T-helper 2 cell treated with Interferon-gamma antibody and Interleukin-4, amounts not matched to agents 5 μg/mL and 100 μg/mL, for 36 hours (primary cell): Measurements from ENCODE around the gene KDM5C.
A peak's percentile ranks its signal among the peaks of the same experiment; 100 is the strongest.
"Not testable (repeated sequence)": the region's sequence is repeated elsewhere in the genome, so short reads cannot be mapped to it uniquely, and the experiment has no call there.

Source experiments
- DNase-seq: peaks from one replicate; pipeline ENCODE4 v3.0.0; 2021; ENCODE audit warnings: low spot score
- H3K27ac Mint-ChIP-seq: one replicate; pipeline ENCODE4 v1.8.0; 2021; ENCODE audit warnings: mild to moderate bottlenecking, mixed read lengths
- H3K27me3 Mint-ChIP-seq: one replicate; pipeline ENCODE4 v1.8.0; 2021; ENCODE audit warnings: low read depth, mixed read lengths
- H3K36me3 Mint-ChIP-seq: one replicate; pipeline ENCODE4 v1.8.0; 2021; ENCODE audit warnings: low read depth, mixed read lengths
- H3K4me1 Mint-ChIP-seq: one replicate; pipeline ENCODE4 v1.8.0; 2021; ENCODE audit warnings: low read depth, mixed read lengths
- H3K4me3 Mint-ChIP-seq: one replicate; pipeline ENCODE4 v1.8.0; 2022; ENCODE audit warnings: mild to moderate bottlenecking, moderate library complexity, mixed read lengths
- H3K9me3 Mint-ChIP-seq: one replicate; pipeline ENCODE4 v1.8.0; 2021; ENCODE audit warnings: mixed read lengths

Gene KDM5C

DNA sequence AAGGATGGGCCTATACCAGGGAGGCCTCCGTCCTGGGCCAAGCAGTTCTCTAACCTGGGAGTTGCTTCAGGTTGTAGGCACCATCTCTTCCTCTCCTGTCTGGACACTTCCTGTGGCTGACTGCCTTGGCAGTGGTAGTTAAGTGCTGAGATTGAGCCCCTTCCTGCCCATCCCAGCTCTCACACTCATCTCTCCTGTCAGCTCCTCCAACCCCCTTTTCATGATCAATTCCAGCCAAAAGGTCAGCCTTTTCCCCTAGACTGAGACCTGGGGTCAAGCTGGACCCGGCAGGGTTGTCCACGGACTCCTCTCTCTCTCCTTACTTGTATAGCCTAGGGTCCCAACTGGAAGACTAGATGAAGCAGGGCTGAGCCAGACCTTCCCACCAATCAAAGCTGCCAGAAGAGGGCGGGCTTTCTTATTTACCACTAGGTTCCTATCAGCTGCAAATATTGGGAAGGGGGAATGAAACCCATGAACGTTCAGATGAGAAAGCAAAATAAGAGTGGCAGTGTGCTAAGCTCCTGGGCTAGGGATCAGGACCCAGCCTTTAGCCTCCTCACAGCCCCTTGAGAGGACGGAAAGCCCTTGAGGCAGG, 34.5 kb downstream of the KDM5C start:
- Mint-ChIP-seq H3K4me1 (peaks cover 6% of the 10 kb centered on the region), H3K4me3 (no peak overlapping the region), H3K27ac (no peak overlapping the region), H3K9me3 (no peaks in the 10 kb centered on the region), H3K36me3 (peaks cover 10% of the 10 kb centered on the region), H3K27me3 (no peaks in the 10 kb centered on the region)
- no peak for DNase-seq

DNA sequence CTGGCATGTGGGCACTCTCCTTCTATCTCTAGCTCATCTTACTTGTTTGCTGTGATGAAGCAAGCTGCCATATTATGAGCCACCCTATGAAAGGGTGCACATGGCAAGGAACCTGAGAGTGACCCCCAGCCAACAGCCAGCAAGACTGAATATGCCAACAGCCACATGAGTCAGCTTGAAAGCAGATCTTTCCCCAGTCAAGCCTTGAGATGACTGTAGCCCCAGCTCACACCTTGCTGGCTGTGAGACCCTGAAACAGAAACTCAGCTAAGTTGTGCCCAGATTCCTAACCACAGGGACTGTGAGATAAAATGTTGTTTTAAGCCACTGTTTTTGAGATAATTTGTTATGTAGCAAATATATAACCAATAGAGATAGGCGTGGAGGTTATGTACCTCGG, 36.2 kb downstream of the KDM5C start:
- Mint-ChIP-seq H3K9me3 (no peaks in the 10 kb centered on the region), H3K27me3 (no peaks in the 10 kb centered on the region), H3K36me3 (peaks cover 3% of the 10 kb centered on the region), H3K4me1 (peaks cover 6% of the 10 kb centered on the region), H3K4me3 (no peak overlapping the region), H3K27ac (no peak overlapping the region)
- DNase-seq = peak; percentile 26

DNA sequence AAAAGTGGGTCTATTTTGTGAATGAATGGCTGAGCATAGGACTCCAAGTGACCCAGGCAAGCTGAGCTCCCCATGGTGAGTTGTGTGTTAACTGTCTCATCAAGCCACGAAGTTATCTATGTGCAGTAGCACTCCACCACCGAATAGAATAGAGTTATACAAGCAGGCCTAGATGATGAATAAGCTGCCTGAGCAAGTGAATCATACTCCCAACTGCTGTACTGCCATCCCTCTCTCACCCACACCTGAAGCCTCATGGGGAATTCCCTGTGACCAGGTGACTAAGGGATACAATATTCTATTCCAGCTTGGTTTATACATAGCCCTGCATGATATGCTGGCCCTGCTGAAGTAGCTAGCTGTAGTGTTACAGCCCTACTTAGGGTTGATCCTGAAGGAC, 38.7 kb downstream of the KDM5C start:
- no peak for DNase-seq
- Mint-ChIP-seq H3K4me3 (no peak overlapping the region), H3K27me3 (no peaks in the 10 kb centered on the region), H3K27ac (no peak overlapping the region), H3K4me1 (peaks cover 6% of the 10 kb centered on the region), H3K36me3 (no peaks in the 10 kb centered on the region), H3K9me3 (no peaks in the 10 kb centered on the region)

DNA sequence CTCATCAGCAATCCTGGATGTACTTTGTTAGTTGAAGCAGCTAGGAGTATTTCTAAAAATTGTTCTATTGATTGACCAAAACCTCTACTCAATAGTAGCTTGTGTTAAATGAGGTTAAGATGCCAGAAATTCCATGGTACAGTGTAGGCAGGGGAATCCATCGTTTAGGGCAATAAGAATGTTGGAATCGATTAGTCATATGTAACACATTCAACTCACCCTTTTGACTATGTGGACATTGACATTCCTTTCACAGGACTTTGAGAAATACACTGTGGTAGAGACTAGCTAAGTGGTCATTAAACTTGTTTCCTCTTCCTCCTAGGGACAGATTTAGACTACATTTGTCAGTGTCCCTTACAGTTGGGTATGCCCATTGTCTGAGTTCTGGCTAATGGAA, 40.2 kb downstream of the KDM5C start:
- H3K4me1 Mint-ChIP-seq = peaks cover 6% of the 10 kb centered on the region
- DNase-seq = no peak
- no peaks in the 10 kb centered on the region for H3K36me3 Mint-ChIP-seq
- H3K9me3 Mint-ChIP-seq = no peaks in the 10 kb centered on the region
- no peak overlapping the region for H3K27ac Mint-ChIP-seq
- H3K4me3 Mint-ChIP-seq = no peak overlapping the region
- H3K27me3 Mint-ChIP-seq = no peaks in the 10 kb centered on the region

DNA sequence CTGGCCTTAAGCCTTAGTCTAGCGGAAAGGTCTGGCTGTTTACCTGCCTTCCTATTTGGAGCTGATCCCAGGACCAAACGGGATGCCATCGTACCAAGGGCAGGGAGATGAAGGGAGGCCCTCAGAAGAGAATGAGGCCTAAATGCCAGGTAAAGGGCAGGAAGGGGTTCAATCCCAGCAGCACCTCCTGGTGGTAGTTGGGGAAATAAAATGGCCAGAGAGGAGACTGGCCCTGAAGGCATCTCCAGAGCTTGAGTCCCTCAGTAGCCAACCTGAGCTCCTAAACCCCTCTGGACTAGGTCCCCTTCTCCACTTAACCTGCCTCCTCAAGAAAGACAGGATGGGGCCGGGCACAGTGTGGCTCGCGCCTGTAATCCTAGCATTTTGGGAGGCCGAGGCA, 53.7 kb downstream of the KDM5C start:
- Mint-ChIP-seq H3K4me3 (no peak overlapping the region), H3K4me1 (no peaks in the 10 kb centered on the region)

DNA sequence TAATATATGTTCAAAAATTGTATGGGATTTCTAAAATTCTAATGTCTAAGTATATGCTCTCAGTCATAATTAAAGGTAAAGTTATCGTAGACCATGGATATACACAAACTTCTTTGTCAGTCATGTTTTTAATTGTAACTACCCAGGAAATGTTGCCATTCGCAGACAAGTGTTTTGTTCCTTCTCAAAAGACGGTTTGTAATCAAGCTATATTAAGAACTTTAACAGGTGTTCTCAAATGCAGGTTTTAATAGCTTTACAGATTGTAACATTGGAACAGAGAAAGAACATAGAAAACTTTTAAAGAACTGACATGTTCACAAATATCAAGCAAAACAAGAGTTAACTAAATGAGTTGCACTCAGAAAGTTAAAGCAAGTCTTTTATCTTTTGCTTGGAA, 58.9 kb downstream of the KDM5C start:
- H3K27ac Mint-ChIP-seq = no peak overlapping the region
- no peak overlapping the region for H3K4me3 Mint-ChIP-seq
- no peaks in the 10 kb centered on the region for H3K9me3 Mint-ChIP-seq
- no peak for DNase-seq
- no peaks in the 10 kb centered on the region for H3K27me3 Mint-ChIP-seq
- no peaks in the 10 kb centered on the region for H3K4me1 Mint-ChIP-seq
- no peaks in the 10 kb centered on the region for H3K36me3 Mint-ChIP-seq

More for the DNA sequence above, 53.7 kb downstream of the KDM5C start:
- no peak for DNase-seq
- peaks cover 4% of the 10 kb centered on the region for H3K9me3 Mint-ChIP-seq
- peaks cover 3% of the 10 kb centered on the region for H3K36me3 Mint-ChIP-seq
- H3K27ac Mint-ChIP-seq = no peak overlapping the region
- no peaks in the 10 kb centered on the region for H3K27me3 Mint-ChIP-seq

DNA sequence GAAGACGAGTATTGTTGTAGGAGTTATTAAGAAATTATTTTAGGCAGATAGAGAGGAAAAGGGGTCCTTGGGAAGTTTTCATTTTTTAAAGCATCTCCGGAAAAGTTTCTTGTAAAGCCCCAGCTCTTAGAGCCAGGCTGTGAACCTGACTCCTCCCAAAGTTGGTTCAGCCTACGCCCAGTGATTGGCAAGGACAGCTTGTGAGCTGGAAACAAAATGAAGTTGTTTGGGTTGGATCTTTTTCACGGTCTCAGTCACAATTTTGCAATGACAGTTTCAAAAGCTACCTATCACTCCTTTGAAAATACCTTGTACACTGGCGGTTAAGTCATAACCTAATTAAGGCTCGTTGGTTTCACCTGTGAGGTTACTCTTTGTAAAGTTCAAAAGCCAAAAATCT, 60.4 kb downstream of the KDM5C start:
- H3K27me3 Mint-ChIP-seq, H3K4me3 Mint-ChIP-seq, H3K9me3 Mint-ChIP-seq, H3K27ac Mint-ChIP-seq, H3K36me3 Mint-ChIP-seq, DNase-seq, H3K4me1 Mint-ChIP-seq: not testable (repeated sequence)

DNA sequence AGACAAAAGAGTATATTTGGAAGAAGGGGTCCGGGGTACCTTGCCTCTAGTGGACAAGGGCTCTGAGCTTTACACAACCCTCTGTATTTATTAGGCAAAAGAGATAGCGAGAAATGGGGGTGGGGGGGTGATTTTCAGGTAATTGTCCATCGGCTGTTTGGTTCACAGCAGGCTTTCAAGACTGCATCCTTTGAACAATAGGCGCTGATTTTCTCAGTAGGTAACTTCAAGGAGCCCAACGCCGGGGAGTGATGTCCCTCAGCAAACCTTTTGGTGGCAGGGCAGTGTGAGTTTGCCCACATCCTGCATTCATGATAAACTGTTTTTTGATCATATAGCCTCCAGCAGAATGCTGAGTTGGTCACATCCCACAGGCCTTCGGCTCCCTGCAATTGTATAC, 61.6 kb downstream of the KDM5C start:
- Mint-ChIP-seq H3K9me3 (no peaks in the 10 kb centered on the region), H3K4me1 (no peaks in the 10 kb centered on the region)

DNA sequence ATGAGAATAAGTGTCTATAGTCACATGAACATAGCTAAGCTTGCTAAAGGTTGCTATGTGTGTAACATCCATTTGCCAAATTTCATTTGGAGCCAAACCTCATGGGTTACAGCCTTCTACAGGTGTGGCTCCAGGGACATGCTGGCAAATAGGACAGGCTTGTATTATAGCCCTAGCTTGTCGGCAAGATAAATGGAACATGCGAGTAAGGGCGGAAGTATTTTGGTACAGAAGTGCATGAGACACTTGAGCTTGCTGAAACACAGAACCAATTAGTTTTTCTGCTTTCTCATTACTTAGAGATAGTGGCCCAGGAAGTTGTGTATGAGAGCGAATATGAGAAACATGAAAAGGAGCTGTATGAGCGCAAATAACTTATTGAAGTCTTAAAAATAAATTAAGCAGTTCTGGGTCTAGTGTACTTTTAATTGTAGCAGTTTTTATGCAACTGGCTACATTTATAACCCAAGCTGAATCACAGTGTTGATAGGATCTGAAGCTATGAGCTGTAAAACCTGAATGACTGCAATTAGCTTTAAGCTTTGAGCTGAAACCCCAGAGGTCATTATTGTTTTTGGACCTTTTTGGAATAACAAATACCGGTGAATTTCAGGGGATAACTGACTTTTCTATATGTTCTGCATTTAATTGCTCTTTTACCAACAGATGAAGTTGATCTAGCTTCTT, 64.6 kb downstream of the KDM5C start:
- H3K4me3 Mint-ChIP-seq = no peak overlapping the region
- no peaks in the 10 kb centered on the region for H3K36me3 Mint-ChIP-seq
- no peak for DNase-seq
- no peaks in the 10 kb centered on the region for H3K4me1 Mint-ChIP-seq
- H3K9me3 Mint-ChIP-seq = no peaks in the 10 kb centered on the region
- no peak overlapping the region for H3K27ac Mint-ChIP-seq
- no peaks in the 10 kb centered on the region for H3K27me3 Mint-ChIP-seq

More for the DNA sequence above, 61.6 kb downstream of the KDM5C start:
- H3K4me3 Mint-ChIP-seq = no peak overlapping the region
- no peaks in the 10 kb centered on the region for H3K27me3 Mint-ChIP-seq
- no peaks in the 10 kb centered on the region for H3K36me3 Mint-ChIP-seq
- no peak for DNase-seq
- no peak overlapping the region for H3K27ac Mint-ChIP-seq

DNA sequence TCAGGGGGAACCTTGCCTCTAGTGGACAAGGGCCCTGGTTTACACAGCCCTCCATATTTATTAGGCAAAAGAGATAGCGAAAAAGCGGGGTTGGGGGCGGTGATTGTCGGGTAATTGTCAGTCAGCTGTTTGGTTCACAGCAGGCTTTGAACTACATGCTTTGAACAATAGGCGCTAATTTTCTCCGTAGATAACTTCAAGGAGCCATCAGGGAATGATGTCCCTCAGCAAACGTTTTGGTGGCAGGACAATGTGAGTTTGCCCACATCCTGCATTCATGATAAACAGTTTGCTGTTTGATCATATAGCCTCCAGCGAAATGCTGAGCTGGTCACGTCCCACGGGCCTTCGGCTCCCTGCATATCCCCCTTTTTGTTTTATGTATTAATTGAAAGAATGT, 65.8 kb downstream of the KDM5C start:
- Mint-ChIP-seq H3K27ac (no peak overlapping the region), H3K4me1 (no peaks in the 10 kb centered on the region), H3K4me3 (no peak overlapping the region), H3K27me3 (no peaks in the 10 kb centered on the region), H3K9me3 (no peaks in the 10 kb centered on the region), H3K36me3 (no peaks in the 10 kb centered on the region)
- DNase-seq = no peak

DNA sequence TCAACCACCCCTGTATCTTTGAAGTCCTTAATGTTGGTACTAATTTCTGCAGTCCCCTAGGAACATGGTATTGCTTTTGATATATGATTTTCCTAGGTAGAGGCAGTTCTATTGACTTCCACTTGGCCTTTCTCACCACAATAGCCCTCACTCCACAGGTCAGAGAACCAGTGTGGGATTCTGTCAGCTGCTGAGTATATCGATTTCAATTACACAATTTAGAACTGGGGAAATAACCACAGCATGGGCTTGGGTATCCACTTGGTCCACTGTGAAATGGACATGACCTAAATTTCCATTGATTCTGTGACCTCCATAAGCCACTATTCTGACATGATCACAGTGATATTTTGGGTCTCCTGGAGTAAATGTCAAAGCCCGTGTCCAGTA, 68.8 kb downstream of the KDM5C start:
- H3K4me1 Mint-ChIP-seq = no peaks in the 10 kb centered on the region
- H3K27ac Mint-ChIP-seq = no peak overlapping the region
- H3K9me3 Mint-ChIP-seq = no peaks in the 10 kb centered on the region
- no peaks in the 10 kb centered on the region for H3K27me3 Mint-ChIP-seq
- H3K36me3 Mint-ChIP-seq = no peaks in the 10 kb centered on the region
- no peak overlapping the region for H3K4me3 Mint-ChIP-seq
- DNase-seq = no peak

DNA sequence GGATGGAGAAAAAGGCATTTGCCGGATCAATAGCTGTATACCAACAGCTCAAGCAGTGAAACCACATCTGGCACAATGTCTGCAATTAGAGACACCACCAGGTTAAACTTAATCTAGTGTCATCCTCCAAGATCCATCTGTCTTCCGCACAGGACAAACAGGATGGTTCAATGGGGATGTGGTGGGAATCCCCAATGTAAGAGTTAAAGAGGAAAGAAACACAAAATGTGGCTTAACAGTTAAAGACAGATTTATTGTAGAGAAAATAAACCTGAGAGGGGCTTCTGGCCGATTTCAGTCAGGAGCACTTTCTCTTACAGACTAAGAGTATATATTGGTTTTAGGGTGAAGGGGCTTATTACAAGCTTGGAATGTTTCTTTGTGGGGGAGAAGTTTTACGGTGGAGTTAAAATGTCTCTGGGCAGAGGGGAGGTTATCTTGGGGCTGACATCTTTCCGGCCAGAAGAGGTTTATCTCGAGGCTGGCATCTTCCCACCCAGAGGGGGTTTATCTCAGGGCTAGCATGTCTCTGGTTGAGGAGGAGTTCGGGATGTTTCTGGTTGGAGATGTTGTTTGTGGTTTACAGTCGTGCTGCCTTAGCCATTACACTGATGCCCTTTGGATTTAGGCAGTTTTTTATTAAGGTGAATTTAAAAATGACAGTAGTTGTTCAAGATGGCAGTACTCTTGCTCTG, 69.3 kb downstream of the KDM5C start:
- no peak for DNase-seq
- no peaks in the 10 kb centered on the region for H3K36me3 Mint-ChIP-seq
- H3K9me3 Mint-ChIP-seq = no peaks in the 10 kb centered on the region
- H3K4me1 Mint-ChIP-seq = no peaks in the 10 kb centered on the region
- no peak overlapping the region for H3K27ac Mint-ChIP-seq
- no peak overlapping the region for H3K4me3 Mint-ChIP-seq
- H3K27me3 Mint-ChIP-seq = no peaks in the 10 kb centered on the region

DNA sequence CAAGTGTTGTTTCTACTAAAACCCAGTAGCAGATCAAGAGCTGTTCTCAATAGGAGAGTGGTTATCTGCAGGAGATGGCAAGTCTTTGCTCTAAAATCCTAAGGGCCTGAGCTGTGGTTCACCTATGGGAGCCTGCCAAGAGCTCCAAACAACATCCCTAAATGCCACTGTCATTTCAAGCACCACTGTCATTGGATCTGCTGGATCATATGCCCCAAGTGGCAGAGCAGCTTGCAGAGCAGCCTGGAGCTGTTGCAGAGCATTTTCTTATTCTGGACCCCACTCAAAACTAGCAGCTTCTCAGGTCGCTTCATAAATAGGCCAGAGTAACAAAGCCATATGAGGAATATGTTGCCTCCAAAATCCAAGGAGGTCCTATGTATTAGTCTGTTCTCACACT, 71.4 kb downstream of the KDM5C start:
- H3K27me3 Mint-ChIP-seq = no peaks in the 10 kb centered on the region
- DNase-seq = no peak
- no peaks in the 10 kb centered on the region for H3K36me3 Mint-ChIP-seq
- H3K27ac Mint-ChIP-seq = no peak overlapping the region
- H3K4me3 Mint-ChIP-seq = no peak overlapping the region
- H3K9me3 Mint-ChIP-seq = no peaks in the 10 kb centered on the region
- no peaks in the 10 kb centered on the region for H3K4me1 Mint-ChIP-seq
